Osteocyte (in vitro differentiated cells): ENCODE results near the gene MBNL2. TPM values are rescaled to one million over a fixed set of nuclear protein-coding genes. Genes with fewer than 3 reads are reported as not detected.

Experiments
- DNase-seq: peaks from one replicate; pipeline ENCODE4 v3.0.0; 2021; ENCODE audit warnings: mixed read lengths; ENCODE audit not compliant: unreplicated experiment; ENCODE audit errors: extremely low spot score
- H3K27ac Mint-ChIP-seq: one replicate; pipeline ENCODE4 v1.8.0; 2021; ENCODE audit warnings: mild to moderate bottlenecking, mixed read lengths; ENCODE audit not compliant: unreplicated experiment
- H3K27me3 Mint-ChIP-seq: one replicate; pipeline ENCODE4 v1.8.0; 2021; ENCODE audit warnings: mixed read lengths; ENCODE audit not compliant: unreplicated experiment
- H3K36me3 Mint-ChIP-seq: one replicate; pipeline ENCODE4 v1.8.0; 2021; ENCODE audit warnings: mixed read lengths; ENCODE audit not compliant: unreplicated experiment
- H3K4me1 Mint-ChIP-seq: one replicate; pipeline ENCODE4 v1.8.0; 2021; ENCODE audit warnings: mixed read lengths; ENCODE audit not compliant: unreplicated experiment
- H3K4me3 Mint-ChIP-seq: one replicate; pipeline ENCODE4 v1.8.0; 2021; ENCODE audit warnings: mild to moderate bottlenecking, moderate library complexity, mixed read lengths; ENCODE audit not compliant: unreplicated experiment
- H3K9me3 Mint-ChIP-seq: one replicate; pipeline ENCODE4 v1.8.0; 2021; ENCODE audit warnings: mixed read lengths; ENCODE audit not compliant: unreplicated experiment
- total RNA-seq: library from RNA; stranded (reverse); gene quantifications from 2 replicates; pipeline ENCODE4 v1.2.1, GENCODE V29; 2021
- TF ChIP-seq, protein P1 (sequence below): fragments of 200-600 bp; sonication (generic); IDR thresholded peaks from 2 replicates; pipeline ENCODE4 v1.5.0; 2021; ENCODE audit warnings: antibody characterized with exemption, mild to moderate bottlenecking, moderate library complexity

MBNL2 gene
- total RNA-seq, 1 donor from 2014 or later: 66.6 TPM

DNA sequence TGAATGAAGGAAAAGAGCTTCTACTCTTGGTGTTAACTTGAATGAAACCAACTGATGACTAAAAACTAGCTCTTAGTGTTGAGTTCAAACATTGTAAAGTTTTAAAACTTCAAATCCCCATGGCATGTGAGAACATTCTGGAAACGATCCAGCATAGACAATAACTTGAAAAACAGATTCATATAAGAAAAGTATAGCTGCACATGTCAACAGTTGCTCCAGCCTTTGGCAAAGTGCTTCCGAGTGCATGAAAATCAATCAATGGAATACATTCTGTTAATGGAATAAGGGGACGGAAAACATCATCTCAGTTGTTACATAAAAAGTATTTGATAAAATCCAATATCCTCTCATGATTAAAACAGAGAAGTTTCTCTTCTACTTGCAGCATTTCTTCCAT lies 89.8 kb downstream of the MBNL2 start:
- no peaks in the 10 kb centered on the region for H3K27me3 Mint-ChIP-seq
- TF ChIP-seq, protein P1, sequence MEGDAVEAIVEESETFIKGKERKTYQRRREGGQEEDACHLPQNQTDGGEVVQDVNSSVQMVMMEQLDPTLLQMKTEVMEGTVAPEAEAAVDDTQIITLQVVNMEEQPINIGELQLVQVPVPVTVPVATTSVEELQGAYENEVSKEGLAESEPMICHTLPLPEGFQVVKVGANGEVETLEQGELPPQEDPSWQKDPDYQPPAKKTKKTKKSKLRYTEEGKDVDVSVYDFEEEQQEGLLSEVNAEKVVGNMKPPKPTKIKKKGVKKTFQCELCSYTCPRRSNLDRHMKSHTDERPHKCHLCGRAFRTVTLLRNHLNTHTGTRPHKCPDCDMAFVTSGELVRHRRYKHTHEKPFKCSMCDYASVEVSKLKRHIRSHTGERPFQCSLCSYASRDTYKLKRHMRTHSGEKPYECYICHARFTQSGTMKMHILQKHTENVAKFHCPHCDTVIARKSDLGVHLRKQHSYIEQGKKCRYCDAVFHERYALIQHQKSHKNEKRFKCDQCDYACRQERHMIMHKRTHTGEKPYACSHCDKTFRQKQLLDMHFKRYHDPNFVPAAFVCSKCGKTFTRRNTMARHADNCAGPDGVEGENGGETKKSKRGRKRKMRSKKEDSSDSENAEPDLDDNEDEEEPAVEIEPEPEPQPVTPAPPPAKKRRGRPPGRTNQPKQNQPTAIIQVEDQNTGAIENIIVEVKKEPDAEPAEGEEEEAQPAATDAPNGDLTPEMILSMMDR: no peak
- H3K27ac Mint-ChIP-seq: no peak overlapping the region
- peaks cover 7% of the 10 kb centered on the region for H3K9me3 Mint-ChIP-seq
- peaks cover 57% of the 10 kb centered on the region for H3K4me1 Mint-ChIP-seq
- peaks cover 23% of the 10 kb centered on the region for H3K36me3 Mint-ChIP-seq
- DNase-seq: no peak
- no peak overlapping the region for H3K4me3 Mint-ChIP-seq

DNA sequence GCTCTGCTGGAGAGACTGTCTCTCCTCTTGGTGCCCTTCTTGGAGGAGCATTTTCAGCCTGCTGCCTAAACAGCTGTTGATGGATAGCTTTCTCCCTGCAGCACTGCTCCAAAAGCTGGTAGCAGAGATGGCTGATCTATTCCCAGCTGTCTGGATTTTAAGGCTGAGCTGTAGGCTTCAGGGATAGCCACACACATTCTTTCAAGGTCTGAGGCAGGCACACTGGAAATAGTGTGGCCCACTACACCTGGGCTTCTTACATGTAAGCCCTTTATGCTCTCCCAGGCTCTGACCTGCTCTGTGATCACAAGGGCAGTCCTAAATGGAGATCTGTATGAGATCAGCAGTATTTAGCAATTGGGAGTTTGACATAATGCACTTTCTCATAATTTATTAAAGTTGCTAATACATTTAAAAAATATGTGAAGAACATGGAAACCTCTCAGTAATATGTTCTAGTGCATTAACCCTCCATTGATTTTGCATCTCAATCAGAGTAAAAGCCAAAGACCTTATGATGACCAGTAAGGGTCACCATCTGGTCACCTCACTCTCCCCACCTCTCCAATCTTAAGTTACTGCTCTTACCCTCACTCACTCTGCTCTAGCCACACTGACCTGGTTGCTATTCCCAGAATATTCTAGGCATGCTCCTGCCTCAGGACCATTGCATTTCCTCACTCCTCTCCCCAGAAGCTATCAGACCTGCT lies 91.6 kb downstream of the MBNL2 start:
- TF ChIP-seq, protein P1: no peak
- peaks cover 45% of the 10 kb centered on the region for H3K4me1 Mint-ChIP-seq
- no peak overlapping the region for H3K27ac Mint-ChIP-seq
- DNase-seq: no peak
- no peak overlapping the region for H3K4me3 Mint-ChIP-seq
- no peaks in the 10 kb centered on the region for H3K27me3 Mint-ChIP-seq
- H3K9me3 Mint-ChIP-seq: peaks cover 7% of the 10 kb centered on the region
- peaks cover 24% of the 10 kb centered on the region for H3K36me3 Mint-ChIP-seq

DNA sequence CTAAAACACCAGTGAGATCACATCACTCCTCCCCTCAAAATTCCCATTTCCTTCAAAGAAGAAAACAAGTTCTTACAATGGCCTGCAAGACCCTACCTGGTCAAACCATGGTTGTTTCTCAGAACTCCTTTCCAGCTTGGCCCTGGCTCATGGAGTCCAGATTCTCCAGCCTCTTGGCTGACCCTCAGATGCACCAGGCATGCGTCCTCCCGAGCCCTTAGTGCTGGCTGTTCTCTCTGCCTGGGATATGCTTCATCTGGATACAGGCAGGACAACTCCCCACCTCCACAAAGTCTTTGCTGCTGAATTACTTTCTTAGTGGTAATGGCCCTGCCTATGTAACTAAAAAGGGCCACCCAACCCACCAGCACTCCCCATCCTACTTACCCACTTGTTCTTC lies 94.3 kb downstream of the MBNL2 start:
- H3K4me1 Mint-ChIP-seq: peaks cover 35% of the 10 kb centered on the region
- no peaks in the 10 kb centered on the region for H3K9me3 Mint-ChIP-seq
- no peak overlapping the region for H3K27ac Mint-ChIP-seq
- TF ChIP-seq, protein P1: no peak
- DNase-seq: no peak
- H3K4me3 Mint-ChIP-seq: no peak overlapping the region
- H3K27me3 Mint-ChIP-seq: no peaks in the 10 kb centered on the region
- peaks cover 24% of the 10 kb centered on the region for H3K36me3 Mint-ChIP-seq

DNA sequence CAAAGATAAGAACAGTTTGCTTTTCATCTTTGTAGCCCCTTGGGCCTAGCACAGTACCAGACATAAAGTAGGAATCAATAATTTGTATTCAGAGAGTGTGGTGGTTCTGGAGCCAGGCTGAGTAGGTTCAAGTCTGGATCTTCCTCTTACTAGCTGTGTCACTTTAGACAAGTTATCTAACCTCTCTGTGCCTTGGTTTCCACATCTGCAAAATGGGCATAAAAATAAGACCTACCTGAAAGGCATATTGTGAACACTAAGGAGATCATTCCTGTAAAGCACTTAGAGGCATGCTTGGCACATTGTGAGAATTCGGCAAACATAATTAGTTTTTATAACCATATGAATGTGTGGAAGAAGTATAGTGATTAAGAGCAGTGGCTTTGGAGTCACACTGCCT lies 95.8 kb downstream of the MBNL2 start:
- no peak for DNase-seq
- TF ChIP-seq, protein P1: no peak
- no peaks in the 10 kb centered on the region for H3K27me3 Mint-ChIP-seq
- no peaks in the 10 kb centered on the region for H3K9me3 Mint-ChIP-seq
- peaks cover 20% of the 10 kb centered on the region for H3K36me3 Mint-ChIP-seq
- H3K4me3 Mint-ChIP-seq: no peak overlapping the region
- no peak overlapping the region for H3K27ac Mint-ChIP-seq
- H3K4me1 Mint-ChIP-seq: peaks cover 41% of the 10 kb centered on the region

DNA sequence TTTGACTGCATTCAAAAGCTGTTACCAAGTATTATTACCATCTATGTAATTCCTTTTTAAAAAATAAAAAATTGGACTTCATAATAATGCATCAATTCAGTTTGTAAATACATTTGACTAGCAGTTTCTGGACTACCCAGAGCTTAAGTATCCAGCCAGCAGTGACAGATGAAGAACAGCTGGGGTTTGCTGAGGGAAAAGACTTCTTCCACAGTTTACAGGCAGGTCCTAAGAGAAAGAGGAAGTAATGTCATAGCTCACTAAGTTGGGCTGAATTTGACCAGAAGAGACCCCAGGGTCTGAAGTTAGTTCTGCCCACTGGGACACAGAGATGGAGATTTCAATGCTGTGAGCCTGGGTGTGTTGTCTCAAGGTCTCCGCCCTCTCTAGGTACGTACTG lies 96.4 kb downstream of the MBNL2 start:
- Mint-ChIP-seq H3K36me3 (peaks cover 20% of the 10 kb centered on the region), H3K9me3 (no peaks in the 10 kb centered on the region), H3K4me1 (peaks cover 46% of the 10 kb centered on the region), H3K27ac (peak overlapping the region; percentile 50), H3K27me3 (no peaks in the 10 kb centered on the region), H3K4me3 (no peak overlapping the region)
- no peak for DNase-seq
- TF ChIP-seq, protein P1: no peak
